GM18507 (cell line): Measurements from ENCODE around the gene SNRPB.

Experiments
- DNase-seq: peaks from one replicate; pipeline ENCODE4 v3.0.0; 2011; ENCODE audit warnings: low read depth; ENCODE audit not compliant: insufficient read length; ENCODE audit errors: extremely low spot score
- FAIRE-seq: peaks from 2 replicates; lab custom pipeline; 2011; peaks lifted over from hg19 to GRCh38; lab: Jason Lieb, UNC

SNRPB gene

GRCh38 chr20:2476742-2477615 lies 6.4 kb upstream of the SNRPB start:
- FAIRE-seq = no peak

GRCh38 chr20:2475850-2476741 lies 5.5 kb upstream of the SNRPB start:
- FAIRE-seq (no peak), DNase-seq (no peak)

More at GRCh38 chr20:2476742-2477615, 6.4 kb upstream of the SNRPB start:
- no peak for DNase-seq

GRCh38 chr20:2473516-2473915 lies 2.9 kb upstream of the SNRPB start:
- FAIRE-seq (no peak), DNase-seq (no peak)

- FAIRE-seq (peak; percentile 81), DNase-seq (peak; percentile 54)
Measured at GRCh38 chr20:2469991-2470422, 582 bp downstream of the SNRPB start.

GRCh38 chr20:2468581-2469407 lies 1.8 kb downstream of the SNRPB start:
- FAIRE-seq = no peak
- no peak for DNase-seq

- FAIRE-seq = no peak
Measured at GRCh38 chr20:2467412-2467811, 3.2 kb downstream of the SNRPB start.

GRCh38 chr20:2465100-2465499 lies 5.5 kb downstream of the SNRPB start:
- DNase-seq = no peak
- FAIRE-seq = no peak

More at GRCh38 chr20:2467412-2467811, 3.2 kb downstream of the SNRPB start:
- no peak for DNase-seq

GRCh38 chr20:2463616-2464365 lies 6.8 kb downstream of the SNRPB start:
- DNase-seq = no peak
- FAIRE-seq = no peak

- FAIRE-seq (no peak), DNase-seq (no peak)
Measured at GRCh38 chr20:2462484-2462883, 8.1 kb downstream of the SNRPB start.

- DNase-seq (no peak), FAIRE-seq (no peak)
Measured at GRCh38 chr20:2460752-2461424, 9.7 kb downstream of the SNRPB start.

- FAIRE-seq = no peak
Measured at GRCh38 chr20:2459981-2460751, 10.4 kb downstream of the SNRPB start.

GRCh38 chr20:2458919-2459499 lies 11.6 kb downstream of the SNRPB start:
- FAIRE-seq (no peak), DNase-seq (no peak)

More at GRCh38 chr20:2459981-2460751, 10.4 kb downstream of the SNRPB start:
- no peak for DNase-seq

GRCh38 chr20:2455771-2456497 lies 14.7 kb downstream of the SNRPB start:
- no peak for FAIRE-seq
- no peak for DNase-seq

GRCh38 chr20:2453792-2454191 lies 16.8 kb downstream of the SNRPB start:
- DNase-seq = no peak
- no peak for FAIRE-seq

- DNase-seq (peak; percentile 15), FAIRE-seq (peak; percentile 78)
Measured at GRCh38 chr20:2451939-2452732, 18.5 kb downstream of the SNRPB start.

GRCh38 chr20:2451422-2451821 lies 19.2 kb downstream of the SNRPB start:
- DNase-seq (no peak), FAIRE-seq (no peak)
